ENCODE results near the gene ERBB4.

DNA sequence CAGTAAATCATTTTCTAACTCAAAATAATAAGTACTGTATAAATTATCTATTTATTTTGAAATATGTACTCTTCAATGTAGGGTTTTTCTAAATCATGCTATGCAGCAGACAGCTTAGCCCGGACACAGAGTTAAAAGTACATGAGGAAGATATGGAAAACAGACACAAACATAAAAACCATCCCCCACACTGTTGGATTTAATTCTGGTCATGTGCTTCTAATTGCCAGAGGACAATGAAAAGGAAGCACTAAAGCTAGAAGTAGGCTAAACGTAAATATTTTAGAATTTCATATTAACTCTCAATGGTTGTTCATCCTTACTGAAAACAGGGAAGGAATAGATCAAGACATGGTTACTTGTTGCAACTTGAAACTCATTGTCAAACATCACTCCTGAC is 420.7 kb downstream of the ERBB4 start:
- TF ChIP-seq, protein P1, sequence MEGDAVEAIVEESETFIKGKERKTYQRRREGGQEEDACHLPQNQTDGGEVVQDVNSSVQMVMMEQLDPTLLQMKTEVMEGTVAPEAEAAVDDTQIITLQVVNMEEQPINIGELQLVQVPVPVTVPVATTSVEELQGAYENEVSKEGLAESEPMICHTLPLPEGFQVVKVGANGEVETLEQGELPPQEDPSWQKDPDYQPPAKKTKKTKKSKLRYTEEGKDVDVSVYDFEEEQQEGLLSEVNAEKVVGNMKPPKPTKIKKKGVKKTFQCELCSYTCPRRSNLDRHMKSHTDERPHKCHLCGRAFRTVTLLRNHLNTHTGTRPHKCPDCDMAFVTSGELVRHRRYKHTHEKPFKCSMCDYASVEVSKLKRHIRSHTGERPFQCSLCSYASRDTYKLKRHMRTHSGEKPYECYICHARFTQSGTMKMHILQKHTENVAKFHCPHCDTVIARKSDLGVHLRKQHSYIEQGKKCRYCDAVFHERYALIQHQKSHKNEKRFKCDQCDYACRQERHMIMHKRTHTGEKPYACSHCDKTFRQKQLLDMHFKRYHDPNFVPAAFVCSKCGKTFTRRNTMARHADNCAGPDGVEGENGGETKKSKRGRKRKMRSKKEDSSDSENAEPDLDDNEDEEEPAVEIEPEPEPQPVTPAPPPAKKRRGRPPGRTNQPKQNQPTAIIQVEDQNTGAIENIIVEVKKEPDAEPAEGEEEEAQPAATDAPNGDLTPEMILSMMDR (IDR thresholded peaks at IDR 0.05), result no peak
- no peak for TF ChIP-seq POLR2A (IDR thresholded peaks at IDR 0.05)

All from uterus (tissue), 2 donors.